HUDEP-2 (cell line): ENCODE results near the gene WDFY1.

Source experiments
- DNase-seq, 76 experiments: peaks; one replicate each; lab custom pipeline; 2025; ENCODE audit not compliant: unreplicated experiment in 76 of 76; lab: John Stamatoyannopoulos, UW

Gene WDFY1

DNA sequence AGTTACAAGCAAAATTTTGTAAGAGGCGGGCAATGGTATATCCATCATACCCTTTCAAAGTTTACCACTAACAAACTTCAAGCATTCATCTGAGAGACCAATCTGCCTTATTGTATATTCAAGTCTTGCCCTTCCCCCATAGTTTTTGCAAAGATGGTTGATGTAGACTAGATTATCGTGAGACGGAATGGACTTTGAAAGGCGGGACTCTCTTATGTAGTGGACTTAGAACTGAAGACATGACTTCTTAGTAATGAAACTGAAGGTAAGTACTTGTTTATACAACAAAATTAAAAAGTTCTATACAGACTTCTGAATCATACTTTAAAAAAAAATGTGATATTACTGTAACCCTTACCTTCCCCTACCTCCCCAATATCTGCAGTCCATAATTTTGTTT lies 118.1 kb downstream of the WDFY1 start:
- DNase-seq = no peak
